H1 (cell line): ENCODE measurements around the gene RSAD1. TPM values are rescaled to one million over a fixed set of nuclear protein-coding genes. Genes with fewer than 3 reads are reported as not detected.

ENCODE experiments used
- CHD7 ChIP-seq: fragments of 300-600 bp; sonication (generic); IDR thresholded peaks from 2 replicates; pipeline ENCODE4 v1.7.1; 2012; ENCODE audit warnings: low read length, moderate library complexity, mild to moderate bottlenecking, inconsistent platforms; ENCODE audit not compliant: insufficient replicate concordance
- MAX ChIP-seq: IDR thresholded peaks from 2 replicates; pipeline ENCODE4 v1.6.1; 2012; ENCODE audit warnings: inconsistent platforms
- NANOG ChIP-seq: IDR thresholded peaks from 2 replicates; pipeline ENCODE4 v1.6.1; 2011; ENCODE audit warnings: low read length, low read depth, mild to moderate bottlenecking, inconsistent platforms; ENCODE audit not compliant: insufficient read depth, poor library complexity, severe bottlenecking
- PHF8 ChIP-seq: fragments of 200-600 bp; sonication (generic); conservative IDR thresholded peaks from 2 replicates; pipeline ENCODE4 v1.7.1; 2012; ENCODE audit warnings: low read depth, mild to moderate bottlenecking, inconsistent platforms, low read length, moderate library complexity
- RAD21 ChIP-seq, 2 experiments: IDR thresholded peaks in 1 of 2; conservative IDR thresholded peaks in 1 of 2; 2 replicates each; pipeline ENCODE4 v1.6.1; 2011; ENCODE audit warnings: low read depth in 2 of 2, low read length in 2 of 2, improper control_type of control experiment in 1 of 2, inconsistent platforms in 1 of 2, mild to moderate bottlenecking in 1 of 2, moderate library complexity in 1 of 2
- RNF2 ChIP-seq: fragments of 200-900, 300-1000 bp; sonication (generic); IDR thresholded peaks from 2 replicates; pipeline ENCODE4 v1.7.1; 2016; ENCODE audit warnings: borderline replicate concordance, low read depth, mild to moderate bottlenecking, antibody characterized with exemption, low read length; ENCODE audit not compliant: poor library complexity, severe bottlenecking; ENCODE audit errors: missing control alignments
- RXRA ChIP-seq: IDR thresholded peaks from 2 replicates; pipeline ENCODE4 v1.6.1; 2011; ENCODE audit warnings: low read depth, mild to moderate bottlenecking, low read length, moderate library complexity; ENCODE audit not compliant: insufficient read depth
- SIN3A ChIP-seq, 2 experiments: IDR thresholded peaks in 1 of 2; conservative IDR thresholded peaks in 1 of 2; 2 replicates each; pipeline ENCODE4 v1.6.1; 2011 to 2012; ENCODE audit warnings: low read length in 2 of 2, improper control_type of control experiment in 1 of 2, low read depth in 1 of 2, mild to moderate bottlenecking in 1 of 2
- SIX5 ChIP-seq: IDR thresholded peaks from 2 replicates; pipeline ENCODE4 v1.6.1; 2011; ENCODE audit warnings: mild to moderate bottlenecking, low read depth, low read length
- TCF12 ChIP-seq: IDR thresholded peaks from 2 replicates; pipeline ENCODE4 v1.6.1; 2011; ENCODE audit warnings: low read depth, mild to moderate bottlenecking, low read length
- polyA plus RNA-seq, 7 experiments: library from polyadenylated mRNA; depleted of rRNA in 3 of 7; stranded (reverse) in 5 of 7; unstranded in 2 of 7; fragments of >200 nt in 5 of 7; fragments of 200-250 nt in 2 of 7; gene quantifications; 1 replicate in 5 of 7; 2 replicates in 1 of 7; 4 replicates in 1 of 7; pipeline versions ENCODE4 v1.2.1 to v1.2.3, GENCODE V29; 2011 to 2013; ENCODE audit warnings: missing spikeins in 2 of 7, mixed read lengths in 2 of 7
- total RNA-seq: library from RNA; stranded (reverse); fragmentation: NEBNext Ultra II Directional; extraction: Animal tissue kit (Norgen Biotek cat#: 25700); gene quantifications from 2 replicates; pipeline ENCODE4 v1.2.1, GENCODE V29; 2021

Gene RSAD1
- total and polyA plus RNA-seq, 2 of the 8 experiments (the other 6 are each of a cell fraction or from before 2014, with no cell fraction given): 17.9 to 33.5 TPM

- TF ChIP-seq CHD7: no peak
- TF ChIP-seq TCF12: no peak
- no peak for TF ChIP-seq NANOG
- no peak for TF ChIP-seq SIX5
- TF ChIP-seq MAX: no peak
- no peak for TF ChIP-seq SIN3A (conservative IDR thresholded peaks at IDR 0.05 in 1 of 2, IDR thresholded peaks at IDR 0.05 in 1 of 2; ENCODE audit: low read depth in 1 of 2, low read length in 2 of 2)
- no peak for TF ChIP-seq RNF2
- TF ChIP-seq RAD21 (IDR thresholded peaks at IDR 0.05 in 1 of 2, conservative IDR thresholded peaks at IDR 0.05 in 1 of 2; ENCODE audit: low read depth in 2 of 2, low read length in 2 of 2): no peak
- no peak for TF ChIP-seq PHF8
- no peak for TF ChIP-seq RXRA
Measured at GRCh38 chr17:50467855-50468303, 10.8 kb upstream of the RSAD1 start (continued).
